HEK293 (cell line): ENCODE measurements around the gene PDE6C.

Source experiments
- CTCF ChIA-PET: fragments of 350-600 bp; formaldehyde crosslinking; extraction: SDS; loops from one replicate; lab custom pipeline; 2021; ENCODE audit warnings: antibody characterized with exemption; lab: Yijun Ruan, JAX
- POLR2A ChIA-PET: fragments of 300-600 bp; formaldehyde crosslinking; extraction: SDS; loops from one replicate; lab custom pipeline; 2020; ENCODE audit warnings: antibody characterized with exemption, inconsistent platforms; lab: Yijun Ruan, JAX
- H3K27ac ChIP-seq: fragments of 200-500 bp; sonication (Bioruptor generic); 2 replicates; pipeline ENCODE4 v1.5.1; 2014; ENCODE audit warnings: low read depth, low read length, control low read depth, inconsistent platforms; ENCODE audit errors: extremely low read depth
- H3K36me3 ChIP-seq, 2 experiments: fragments of 200-500 bp in 1 of 2; sonication (Bioruptor generic) in 1 of 2; 1 replicate in 1 of 2; 2 replicates in 1 of 2; pipeline ENCODE4 v1.5.1; 2014 to 2017; ENCODE audit warnings: inconsistent platforms in 2 of 2, low read length in 2 of 2; ENCODE audit not compliant: control insufficient read depth in 2 of 2, insufficient read depth in 1 of 2
- H3K4me1 ChIP-seq: fragments of 200-500 bp; sonication (Bioruptor generic); 2 replicates; pipeline ENCODE4 v1.5.1; 2014; ENCODE audit warnings: mild to moderate bottlenecking, low read length, inconsistent platforms; ENCODE audit not compliant: control insufficient read depth, insufficient read depth
- H3K4me3 ChIP-seq: 2 replicates; pipeline ENCODE4 v1.5.1; 2011; ENCODE audit warnings: low read depth, mild to moderate bottlenecking, control low read depth, low read length, moderate library complexity
- H3K9me3 ChIP-seq: fragments of 200-500 bp; sonication (Bioruptor generic); 2 replicates; pipeline ENCODE4 v1.5.1; 2014; ENCODE audit warnings: low read depth, low read length, inconsistent platforms; ENCODE audit not compliant: control insufficient read depth, insufficient read depth
- KLF1 ChIP-seq: fragments of 450-650 bp; formaldehyde crosslinking; IDR thresholded peaks from 2 replicates; pipeline ENCODE4 v1.5.1; 2016; ENCODE audit warnings: missing biosample characterization, missing genetic modification characterization
- SCRT2 ChIP-seq: fragments of 450-650 bp; formaldehyde crosslinking; IDR thresholded peaks from 2 replicates; pipeline ENCODE4 v1.5.1; 2016; ENCODE audit warnings: missing biosample characterization, missing genetic modification characterization
- YY2 ChIP-seq: fragments of 450-650 bp; formaldehyde crosslinking; IDR thresholded peaks from 2 replicates; pipeline ENCODE4 v1.5.1; 2016; ENCODE audit warnings: missing biosample characterization, missing genetic modification characterization
- ZBTB11 ChIP-seq: fragments of 450-650 bp; formaldehyde crosslinking; conservative IDR thresholded peaks from 2 replicates; pipeline ENCODE4 v1.5.1; 2016; ENCODE audit warnings: low read depth, missing biosample characterization, missing genetic modification characterization
- ZBTB6 ChIP-seq: fragments of 450-650 bp; formaldehyde crosslinking; IDR thresholded peaks from 2 replicates; pipeline ENCODE4 v1.5.1; 2017; ENCODE audit warnings: missing biosample characterization, missing genetic modification characterization
- ZNF157 ChIP-seq: fragments of 450-650 bp; formaldehyde crosslinking; IDR thresholded peaks from 2 replicates; pipeline ENCODE4 v1.5.1; 2016; ENCODE audit warnings: missing biosample characterization, missing genetic modification characterization
- ZNF24 ChIP-seq: fragments of 450-650 bp; formaldehyde crosslinking; IDR thresholded peaks from 2 replicates; pipeline ENCODE4 v1.5.1; 2016; ENCODE audit warnings: missing biosample characterization, missing genetic modification characterization
- ZNF398 ChIP-seq: fragments of 450-650 bp; formaldehyde crosslinking; IDR thresholded peaks from 2 replicates; pipeline ENCODE4 v1.5.1; 2017; ENCODE audit warnings: missing biosample characterization, missing genetic modification characterization
- ZNF623 ChIP-seq: fragments of 450-650 bp; formaldehyde crosslinking; IDR thresholded peaks from 2 replicates; pipeline ENCODE4 v1.5.1; 2016; ENCODE audit warnings: missing biosample characterization, missing genetic modification characterization

The PDE6C gene

DNA sequence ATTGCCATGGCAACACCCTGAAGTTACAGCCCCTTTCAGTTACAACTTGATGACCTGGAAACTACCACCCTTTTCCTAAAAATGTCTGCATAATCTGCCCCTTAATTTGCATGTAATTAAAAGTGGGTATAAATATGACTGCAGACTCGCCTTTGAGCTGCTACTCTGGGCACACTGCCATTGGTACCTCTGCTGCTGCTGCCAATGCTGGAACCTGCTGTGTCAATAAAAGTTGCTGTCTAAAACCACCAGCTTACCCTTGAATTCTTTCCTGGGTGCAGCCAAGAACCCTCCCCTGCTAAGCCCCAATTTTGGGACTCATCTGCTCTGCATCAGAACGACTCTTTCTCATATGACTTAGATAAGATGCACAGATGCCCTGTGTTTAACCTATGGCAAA lies 100.3 kb downstream of the PDE6C start:
- no peak overlapping the region for H3K27ac ChIP-seq
- H3K9me3 ChIP-seq, result no peaks in the 10 kb centered on the region
- ChIA-PET POLR2A (no interaction called here), CTCF (no interaction called here)
- no peaks in the 10 kb centered on the region for H3K36me3 ChIP-seq
- no peak for TF ChIP-seq ZNF623 (tag by site-specific recombination)
- TF ChIP-seq KLF1 (tag by site-specific recombination), result no peak
- TF ChIP-seq ZBTB6 (tag by site-specific recombination), result no peak
- TF ChIP-seq ZNF398 (tag by site-specific recombination), result no peak
- TF ChIP-seq ZNF157 (tag by site-specific recombination), result no peak
- no peaks in the 10 kb centered on the region for H3K4me1 ChIP-seq
- no peak overlapping the region for H3K4me3 ChIP-seq

GRCh38 chr10:93715345-93715744 lies 103.0 kb downstream of the PDE6C start:
- ChIA-PET POLR2A (no interaction called here), CTCF (no interaction called here)
- Histone ChIP-seq H3K27ac (no peak overlapping the region), H3K4me1 (no peaks in the 10 kb centered on the region), H3K9me3 (no peaks in the 10 kb centered on the region), H3K4me3 (no peak overlapping the region), H3K36me3 (no peaks in the 10 kb centered on the region)
- TF ChIP-seq SCRT2 (tag by site-specific recombination), result no peak
- TF ChIP-seq ZNF24 (tag by site-specific recombination), result no peak
- TF ChIP-seq ZBTB11 (tag by site-specific recombination), result no peak
- no peak for TF ChIP-seq YY2 (tag by site-specific recombination)
